ENCODE results near the gene KPNA3. TPM values are rescaled to one million over a fixed set of nuclear protein-coding genes. Genes with fewer than 3 reads are reported as not detected.
"Not testable (repeated sequence)": the region's sequence is repeated elsewhere in the genome, so short reads cannot be mapped to it uniquely, and the experiment has no call there.

Gene KPNA3
- total RNA-seq, 1 donor from 2014 or later = 61.8 TPM

GRCh38 chr13:49761811-49762210 lies 30.7 kb downstream of the KPNA3 start:
- intact Hi-C loops (cut with micrococcal nuclease); ATAC-seq; DNase-seq: not testable (repeated sequence)

- intact Hi-C loops (cut with micrococcal nuclease) = no loop called here
- DNase-seq (no peak), ATAC-seq (no peak)
These were observed 31.9 kb downstream of the KPNA3 start for GRCh38 chr13:49760558-49760957.

GRCh38 chr13:49759503-49759902 lies 33.0 kb downstream of the KPNA3 start:
- no peak for ATAC-seq

GRCh38 chr13:49756263-49756662 lies 36.2 kb downstream of the KPNA3 start:
- intact Hi-C loops (cut with micrococcal nuclease) = no loop called here
- DNase-seq (no peak), ATAC-seq (no peak)

More at GRCh38 chr13:49759503-49759902, 33.0 kb downstream of the KPNA3 start:
- DNase-seq = no peak
- intact Hi-C loops (cut with micrococcal nuclease) = no loop called here

GRCh38 chr13:49754146-49754545 lies 38.3 kb downstream of the KPNA3 start:
- ATAC-seq (no peak), DNase-seq (no peak)
- intact Hi-C loops (cut with micrococcal nuclease) = no loop called here

- DNase-seq (no peak), ATAC-seq (no peak)
- intact Hi-C loops (cut with micrococcal nuclease) = no loop called here
These were observed 42.6 kb downstream of the KPNA3 start for GRCh38 chr13:49749848-49750247.

- DNase-seq (no peak), ATAC-seq (peak; percentile 63)
- intact Hi-C loops (cut with micrococcal nuclease) = no loop called here
These were observed 46.4 kb downstream of the KPNA3 start for GRCh38 chr13:49746111-49746510.

- DNase-seq (no peak), ATAC-seq (no peak)
- intact Hi-C loops (cut with micrococcal nuclease) = no loop called here
These were observed 51.6 kb downstream of the KPNA3 start for GRCh38 chr13:49740870-49741269.

- intact Hi-C loops (cut with micrococcal nuclease) = no loop called here
- DNase-seq = no peak
- ATAC-seq = no peak
These were observed 52.8 kb downstream of the KPNA3 start for GRCh38 chr13:49739498-49740187.

- ATAC-seq = peak; percentile 25
- DNase-seq = no peak
- intact Hi-C loops (cut with micrococcal nuclease) = no loop called here
These were observed 59.1 kb downstream of the KPNA3 start for GRCh38 chr13:49733181-49733951.

- intact Hi-C loops (cut with micrococcal nuclease) = no loop called here
- ATAC-seq (peak; percentile 83), DNase-seq (no peak)
These were observed 60.7 kb downstream of the KPNA3 start for GRCh38 chr13:49731766-49732165.

- intact Hi-C loops (cut with micrococcal nuclease) = no loop called here
- ATAC-seq = no peak
- DNase-seq = no peak
These were observed 75.9 kb downstream of the KPNA3 start for GRCh38 chr13:49716615-49717014.

GRCh38 chr13:49714757-49715156 lies 77.7 kb downstream of the KPNA3 start:
- intact Hi-C loops (cut with micrococcal nuclease) = no loop called here
- DNase-seq (no peak), ATAC-seq (no peak)

GRCh38 chr13:49711218-49711863 lies 81.1 kb downstream of the KPNA3 start:
- intact Hi-C loops (cut with micrococcal nuclease) = loop anchor here (2.0 kb wide), 1 partner anchor 53 kb away; no protein-coding TSS in a partner anchor
- ATAC-seq (peak; percentile 37), DNase-seq (no peak)

- DNase-seq; intact Hi-C loops (cut with micrococcal nuclease); ATAC-seq: not testable (repeated sequence)
These were observed 88.2 kb downstream of the KPNA3 start for GRCh38 chr13:49704264-49704663.

- ATAC-seq (no peak), DNase-seq (no peak)
- intact Hi-C loops (cut with micrococcal nuclease) = no loop called here
These were observed 91.0 kb downstream of the KPNA3 start for GRCh38 chr13:49701491-49701890.

- no peak for ATAC-seq
- intact Hi-C loops (cut with micrococcal nuclease) = no loop called here
- no peak for DNase-seq
These were observed 95.0 kb downstream of the KPNA3 start for GRCh38 chr13:49697468-49697867.

- ATAC-seq (no peak), DNase-seq (no peak)
- intact Hi-C loops (cut with micrococcal nuclease) = no loop called here
These were observed 98.0 kb downstream of the KPNA3 start for GRCh38 chr13:49694446-49694845.

- DNase-seq (no peak), ATAC-seq (no peak)
- intact Hi-C loops (cut with micrococcal nuclease) = no loop called here
These were observed 98.6 kb downstream of the KPNA3 start for GRCh38 chr13:49693877-49694276.

- ATAC-seq = no peak
- intact Hi-C loops (cut with micrococcal nuclease) = no loop called here
- no peak for DNase-seq
These were observed 99.2 kb downstream of the KPNA3 start for GRCh38 chr13:49693191-49693733.

All from left ventricle myocardium superior (tissue), 1 donor.